SK-N-DZ (cell line): ENCODE data around the gene ABHD14A.
A peak's percentile ranks its signal among the peaks of the same experiment; 100 is the strongest.

ENCODE experiments used
- DNase-seq: peaks from one replicate; pipeline ENCODE4 v3.0.0-alpha.2; 2015; ENCODE audit warnings: low spot score
- small RNA-seq, 2 experiments: library from RNA; depleted of rRNA; stranded (forward); fragments of <200 nt; gene quantifications; one replicate each; pipeline ENCODE3, GENCODE V24; 2014

ABHD14A gene

DNA sequence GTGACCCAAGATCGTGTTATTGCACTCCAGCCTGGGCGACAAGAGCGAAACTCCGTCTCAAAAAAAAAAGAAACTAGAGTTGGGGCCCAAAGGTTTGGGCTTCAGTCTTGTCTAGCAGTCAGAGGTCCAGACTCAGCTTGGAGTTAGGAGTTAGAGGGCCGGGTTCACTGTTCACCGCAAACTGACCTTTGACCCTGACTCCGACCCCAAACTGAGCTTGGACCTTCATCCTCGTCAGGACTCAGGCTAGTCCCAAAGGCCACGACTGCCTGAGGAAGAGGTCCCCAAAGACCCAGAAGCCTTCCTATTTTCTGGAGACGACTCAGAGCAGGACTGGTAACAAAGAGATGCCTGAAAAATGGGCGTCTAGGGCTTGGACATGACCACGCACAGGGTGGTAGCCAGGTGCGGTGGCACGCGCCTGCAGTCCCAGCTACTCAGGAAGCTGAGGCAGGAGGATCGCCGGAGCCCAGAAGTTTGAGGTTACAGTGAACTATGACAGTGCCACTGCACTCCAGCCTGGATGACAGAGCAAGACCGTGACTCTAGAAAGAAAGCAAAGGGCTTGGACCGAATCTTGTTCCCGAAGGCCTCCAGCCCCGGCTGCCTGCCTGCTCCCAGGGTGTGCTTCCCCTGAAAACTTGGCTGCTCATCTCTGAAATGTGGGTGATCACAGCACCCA, 43.6 kb downstream of the ABHD14A start:
- no peak for DNase-seq

DNA sequence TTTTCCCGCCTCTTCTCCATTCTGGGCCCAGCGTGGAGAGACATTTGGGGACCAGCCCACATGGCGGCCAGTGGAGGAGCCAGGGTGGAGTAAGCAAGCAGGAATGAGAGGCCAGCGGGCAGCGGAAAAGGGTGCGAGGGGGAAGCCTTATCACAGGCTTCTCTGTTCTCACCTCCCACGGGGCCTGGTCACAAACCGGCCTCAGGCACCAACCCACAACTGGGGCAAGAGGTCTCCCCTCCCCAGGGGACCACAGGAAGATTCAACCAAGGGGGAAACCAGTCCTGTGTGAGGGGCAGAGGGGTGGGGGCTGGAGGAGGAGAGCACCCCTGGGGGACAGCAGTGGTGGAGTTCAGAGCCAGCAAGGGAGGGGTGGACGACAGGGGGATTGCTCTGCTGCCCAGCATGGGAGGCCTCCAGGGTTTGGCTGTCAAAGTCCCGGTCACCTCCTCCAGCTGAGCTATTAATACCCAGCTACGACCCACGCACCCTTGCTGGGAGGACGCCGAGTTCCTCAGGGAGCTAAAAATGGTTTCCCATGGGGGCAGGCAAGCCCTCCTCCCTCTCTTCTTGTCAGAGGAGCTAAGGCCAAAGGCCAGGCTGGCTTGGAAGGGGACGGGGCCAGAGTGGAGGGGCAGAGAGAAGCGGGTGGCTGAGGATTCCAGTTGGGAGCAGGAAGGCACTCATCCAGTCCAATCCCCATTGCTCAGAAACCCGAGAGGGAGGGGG, 44.7 kb downstream of the ABHD14A start:
- DNase-seq = no peak

DNA sequence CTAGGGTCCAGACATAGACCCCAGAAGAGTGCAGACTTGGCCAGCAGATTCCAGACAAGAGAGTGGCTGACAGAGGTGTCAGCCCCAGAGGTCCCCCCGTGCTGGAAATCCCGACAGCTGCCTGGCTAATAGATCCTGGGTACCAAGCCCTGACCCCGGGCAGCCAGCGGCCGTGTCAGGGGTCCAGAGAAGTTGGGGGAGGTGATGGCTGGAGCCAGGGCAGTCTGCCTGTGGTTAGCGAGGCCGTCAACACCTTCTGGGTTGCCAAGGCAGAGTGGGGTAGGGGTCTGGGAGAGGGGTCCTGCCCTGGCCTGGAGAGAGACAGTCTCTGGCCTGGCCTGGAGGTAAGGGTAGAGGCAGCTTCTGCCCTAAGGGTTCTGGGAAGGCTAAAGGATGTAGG, 45.9 kb downstream of the ABHD14A start:
- no peak for DNase-seq

DNA sequence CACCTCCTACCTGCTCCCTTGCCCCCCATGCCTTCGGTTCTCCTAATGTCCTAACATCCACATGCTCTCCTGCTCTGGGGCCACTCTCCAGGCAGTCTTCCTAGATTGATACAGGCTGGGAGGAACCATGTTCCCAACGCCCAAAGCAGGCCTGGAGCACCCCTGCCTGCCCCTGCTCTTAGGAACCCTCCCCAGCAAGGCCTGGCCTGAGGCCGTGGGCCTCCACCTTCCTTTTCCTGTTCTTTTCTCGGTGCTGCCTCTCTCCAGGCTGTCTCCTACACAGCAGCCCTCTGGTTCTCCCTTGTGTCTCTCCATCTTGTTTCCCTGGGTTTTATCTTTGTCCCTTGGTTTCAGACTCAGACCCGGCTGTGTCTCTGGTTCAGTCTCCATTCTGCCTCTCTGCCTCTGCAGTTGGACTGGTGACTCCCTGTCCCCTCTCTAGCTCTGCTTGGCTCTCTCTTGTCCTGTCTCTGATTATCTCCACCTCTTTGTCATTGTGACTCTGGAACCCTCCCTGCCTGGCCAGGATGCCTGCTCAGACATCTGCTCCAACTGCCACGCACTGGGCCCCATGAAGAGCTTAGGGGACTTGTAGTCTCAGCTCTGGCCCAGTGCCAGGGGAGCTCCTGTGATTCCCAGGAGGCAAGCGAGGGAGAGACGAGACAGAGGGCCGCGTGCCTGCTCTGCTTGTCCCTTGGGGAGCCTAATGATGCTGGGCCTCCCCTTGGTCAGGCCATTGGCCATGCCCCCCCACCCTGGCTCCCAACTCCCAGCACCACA, 46.8 kb downstream of the ABHD14A start:
- DNase-seq = peak; percentile 86

DNA sequence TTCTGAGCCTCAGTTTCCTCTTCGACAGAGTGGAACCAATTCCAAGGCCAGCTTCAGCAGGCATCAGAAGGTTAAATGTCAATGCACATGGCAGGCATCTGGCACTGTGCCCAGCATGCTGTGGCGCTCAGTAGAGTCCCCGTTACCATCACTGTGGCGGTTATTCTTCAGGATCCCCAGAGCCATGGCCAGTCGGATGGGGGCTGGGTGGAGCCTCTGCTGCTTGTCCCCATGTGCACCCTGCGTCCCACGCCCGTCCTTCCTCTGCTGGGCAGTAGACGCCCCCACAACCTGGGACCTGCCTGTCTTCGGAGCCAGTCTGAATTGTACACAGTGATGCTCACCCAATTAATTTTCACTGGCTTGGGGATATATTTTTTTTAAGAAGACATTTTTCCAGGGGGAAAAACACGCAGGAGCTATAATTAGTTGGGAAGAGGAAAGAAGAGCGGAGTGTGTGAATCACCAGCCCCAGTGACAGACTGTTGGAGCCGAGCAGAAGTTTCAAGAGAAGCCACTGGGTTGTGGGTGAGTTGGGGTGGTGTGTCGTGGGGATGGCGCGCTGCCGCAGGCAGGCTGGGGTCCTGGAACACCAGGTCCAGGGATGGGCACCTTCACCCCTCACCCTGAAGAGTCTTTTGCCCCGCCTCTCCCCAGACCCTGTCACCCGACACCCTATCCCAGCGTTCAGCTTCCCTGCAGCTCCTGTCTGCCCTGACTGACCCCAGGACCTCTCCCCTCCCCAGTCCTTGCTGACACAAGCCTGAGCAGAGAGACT, 47.6 kb downstream of the ABHD14A start:
- peak; percentile 51 for DNase-seq

DNA sequence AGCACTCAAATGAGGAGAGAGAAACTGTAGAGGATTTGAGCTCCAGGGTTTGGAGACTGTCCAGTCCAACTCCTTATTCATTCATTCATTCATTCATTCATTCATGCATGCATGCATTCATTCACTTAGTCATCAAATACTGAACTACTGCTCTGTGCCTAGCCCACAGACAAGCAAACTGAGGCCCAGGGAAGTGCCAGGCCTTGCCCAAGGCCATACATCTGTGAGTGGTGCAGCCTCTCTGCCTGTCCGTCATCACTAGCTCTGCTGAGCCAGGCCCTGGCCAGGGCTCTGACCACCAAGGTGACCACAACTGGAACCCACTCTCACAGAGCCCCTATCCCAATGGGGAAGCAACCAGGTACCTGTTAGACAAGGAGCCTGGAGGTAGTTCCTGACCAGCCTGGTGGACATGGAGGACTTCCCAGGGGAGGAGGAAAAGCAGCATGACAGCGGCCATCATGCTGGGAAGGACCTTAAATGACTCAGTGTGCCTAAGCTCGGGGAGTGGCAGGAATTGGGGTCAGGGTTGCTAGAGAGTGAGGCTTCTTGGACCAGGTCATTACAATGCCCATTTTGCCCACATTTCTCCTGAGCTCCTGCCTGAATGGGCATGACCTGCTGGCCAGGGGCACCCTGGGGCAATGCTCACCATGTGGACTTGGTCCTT, 48.4 kb downstream of the ABHD14A start:
- no peak for DNase-seq

DNA sequence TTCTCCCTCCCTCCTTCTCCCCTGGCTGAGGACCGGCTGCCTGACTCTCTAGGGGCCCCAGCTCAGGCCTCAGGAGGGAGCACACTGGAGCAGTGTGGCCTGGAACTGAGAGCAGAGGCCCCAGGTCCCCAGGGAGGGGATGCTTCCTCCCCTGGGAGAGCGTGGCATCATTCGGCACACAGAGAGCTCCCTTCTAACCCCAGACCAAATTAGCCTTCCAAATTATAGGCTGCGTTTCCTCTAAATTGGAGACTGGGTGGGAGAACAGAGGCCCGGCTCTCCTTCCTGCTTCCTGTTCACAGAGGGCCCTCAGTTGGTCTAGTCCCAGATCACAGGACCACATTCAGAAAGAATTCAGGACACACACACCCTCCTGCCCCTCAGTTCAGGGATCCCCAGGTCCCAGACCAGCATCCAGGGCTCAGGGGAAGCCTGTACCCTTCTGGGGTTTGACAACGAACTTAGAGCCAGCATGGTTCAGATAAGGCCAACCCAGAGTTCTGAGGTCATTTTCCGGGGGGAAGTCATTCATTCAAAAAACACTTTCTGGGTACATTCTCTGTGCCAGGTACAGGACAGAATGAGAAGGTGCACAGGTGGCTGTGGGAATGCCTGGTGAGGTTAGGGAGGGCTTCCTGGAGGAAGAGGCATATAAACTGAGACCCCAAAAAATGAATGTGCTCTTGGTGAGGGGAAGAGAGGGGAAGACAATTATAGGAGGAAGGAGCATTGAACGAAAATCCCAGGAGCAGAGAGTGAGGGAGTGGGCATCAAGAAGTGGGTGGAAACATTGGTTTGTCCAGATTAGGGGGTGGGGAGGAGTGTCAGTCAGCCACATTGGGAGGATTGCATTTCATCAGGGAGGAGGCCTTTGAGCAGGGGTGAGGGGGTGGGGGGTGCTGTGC, 49.2 kb downstream of the ABHD14A start:
- no peak for DNase-seq

DNA sequence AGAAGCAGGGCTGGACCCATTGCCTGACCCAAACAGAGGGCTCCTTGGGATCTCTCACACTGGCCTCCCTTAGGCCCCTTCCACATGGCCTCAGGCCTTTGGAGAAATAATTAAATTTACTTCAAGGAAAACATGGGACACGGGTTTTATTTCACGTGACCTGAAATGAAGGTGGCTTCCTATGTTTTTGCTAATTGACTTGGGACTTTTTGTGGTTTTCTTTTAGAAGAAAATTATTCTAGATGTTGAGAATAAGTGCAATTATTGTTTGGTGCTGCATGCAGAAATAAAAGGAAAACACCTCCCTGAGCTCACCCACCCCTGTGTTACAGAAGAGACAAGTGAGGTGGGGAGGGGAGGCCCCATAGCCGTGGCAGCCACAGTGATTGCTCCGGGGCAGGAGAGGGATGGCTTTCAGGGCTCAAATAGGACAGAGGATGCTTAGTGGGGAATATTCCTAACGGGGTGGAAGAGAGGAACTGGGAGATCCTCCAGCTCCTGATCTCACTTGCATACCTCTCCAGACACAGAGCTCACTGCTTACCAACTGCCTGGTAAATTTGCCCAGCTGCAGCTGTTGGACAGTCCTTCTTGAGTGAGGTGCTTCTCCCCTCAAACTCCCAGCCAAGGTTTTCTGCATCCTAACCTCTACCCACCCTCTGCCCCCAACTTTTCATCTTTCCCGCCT, 50.0 kb downstream of the ABHD14A start:
- no peak for DNase-seq

DNA sequence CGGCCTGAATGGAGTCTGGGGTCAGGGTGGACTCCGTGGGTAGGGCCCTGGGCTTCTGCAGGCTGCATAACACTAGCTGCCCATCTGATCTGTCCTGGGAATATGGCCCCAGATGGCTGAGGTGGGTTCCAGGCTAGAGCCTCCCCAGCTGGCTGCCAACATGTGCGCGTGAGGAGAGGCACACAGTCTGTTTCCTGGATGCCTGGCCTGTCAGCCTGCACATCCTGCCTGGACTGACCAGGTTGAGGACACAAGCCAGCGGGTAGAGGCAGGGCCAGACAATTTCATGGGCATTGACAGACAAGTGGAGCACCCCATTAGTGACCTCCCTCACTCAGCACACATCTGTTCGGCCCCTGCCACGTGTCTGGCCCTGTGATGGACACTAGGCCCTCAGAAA, 50.6 kb downstream of the ABHD14A start:
- no peak for DNase-seq

DNA sequence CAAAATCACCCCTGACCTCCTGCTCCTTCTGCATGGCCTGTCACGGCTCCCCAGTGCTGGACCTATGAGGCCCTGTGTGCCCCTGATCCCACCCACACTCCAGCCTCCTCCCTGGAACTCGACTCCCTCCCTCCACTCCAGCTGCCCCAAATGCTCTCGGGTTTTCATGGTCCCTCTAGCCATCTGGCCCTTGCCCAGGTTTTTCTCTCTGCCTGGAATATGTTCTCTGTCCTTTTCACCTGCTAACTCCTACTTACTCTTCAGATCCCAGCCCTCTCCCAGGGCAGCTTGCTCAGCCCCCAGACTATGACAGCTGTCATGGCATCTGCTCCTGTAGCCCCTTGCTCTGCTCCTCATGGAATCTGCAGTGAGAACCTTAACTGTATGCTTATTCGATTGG, 51.2 kb downstream of the ABHD14A start:
- no peak for DNase-seq

DNA sequence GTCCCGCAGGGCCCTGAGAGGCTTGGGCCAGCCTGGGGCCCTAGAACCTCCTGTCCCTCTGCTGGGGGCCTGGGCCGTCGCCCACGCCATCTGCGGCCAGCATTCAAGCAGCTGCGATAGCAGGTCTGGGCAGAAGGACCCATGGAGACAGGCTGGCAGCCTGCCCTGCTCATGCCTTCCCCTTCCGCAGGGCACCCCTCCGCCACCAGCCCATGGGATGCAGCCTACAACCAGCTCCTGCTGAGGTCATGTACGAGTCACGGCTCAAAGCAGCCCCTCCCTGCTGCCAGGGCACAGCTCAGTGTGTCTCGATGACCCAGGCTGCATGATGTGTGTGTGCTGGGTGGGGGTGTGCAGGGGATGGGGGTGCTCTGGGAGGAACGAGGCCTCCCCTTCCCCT, 53.7 kb downstream of the ABHD14A start:
- no peak for DNase-seq

DNA sequence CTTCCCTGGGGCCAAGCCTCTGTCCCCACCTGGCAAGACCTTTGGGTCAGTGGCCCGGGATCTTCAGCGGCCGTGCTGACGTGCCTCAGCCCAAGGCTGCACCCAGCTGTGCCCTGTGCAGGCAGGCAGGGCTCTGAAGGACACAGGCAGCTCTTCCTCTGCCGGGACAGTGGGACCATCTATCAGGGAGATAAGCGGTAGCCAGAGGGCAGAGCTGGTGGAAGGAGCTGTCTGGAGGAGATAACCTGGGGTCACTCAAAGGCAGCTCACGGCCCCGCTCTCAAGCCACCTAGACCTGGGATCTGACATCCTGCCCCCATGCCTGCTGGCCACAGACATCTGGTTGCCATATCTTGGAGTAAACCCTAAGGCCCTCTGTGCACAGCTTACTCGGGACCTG, 54.2 kb downstream of the ABHD14A start:
- no peak for DNase-seq

DNA sequence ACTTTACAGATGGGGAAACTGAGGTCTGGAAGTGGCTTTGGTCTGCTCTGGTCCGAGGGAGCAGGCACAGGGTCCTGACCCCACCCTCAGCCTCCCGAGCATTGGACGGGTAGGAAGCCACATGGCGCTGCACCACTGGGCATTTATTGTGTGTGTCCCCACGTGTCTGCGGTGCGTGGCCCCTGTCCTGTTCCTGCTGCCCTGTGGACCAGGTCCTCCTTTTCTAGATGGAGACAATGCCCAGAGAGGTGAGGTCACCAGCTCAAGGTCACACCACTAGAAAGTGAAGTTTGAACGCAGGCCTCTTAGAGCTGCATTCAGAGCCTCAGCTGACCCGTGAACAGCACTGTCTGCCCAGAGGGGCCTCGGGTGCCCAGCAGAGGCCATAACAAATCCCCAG, 54.7 kb downstream of the ABHD14A start:
- no peak for DNase-seq

Small RNAs within 50 kb of the gene (small RNA-seq; reads per million reads assigned to genes)
- gene AC115284.1 = 0 reads per million in 2 experiments
